Liver (tissue), 9 donors: Measurements from ENCODE around the gene TMEM108. TPM values are rescaled to one million over a fixed set of nuclear protein-coding genes. Genes with fewer than 3 reads are reported as not detected.

Source experiments
- DNase-seq: peaks from one replicate; pipeline ENCODE4 v3.0.0-alpha.2; 2017; ENCODE audit warnings: low spot score
- H3K27ac ChIP-seq, 2 donors: one replicate each; pipeline ENCODE4 v1.7.0; 2013; ENCODE audit warnings: inconsistent platforms in 2 of 2, low read length in 2 of 2, control low read depth in 1 of 2, low read depth in 1 of 2, mild to moderate bottlenecking in 1 of 2
- H3K27me3 ChIP-seq, 4 donors: one replicate each; pipeline versions ENCODE4 v1.6.1 to v1.7.0; 2013; ENCODE audit warnings: low read length in 3 of 4, inconsistent platforms in 1 of 4, mild to moderate bottlenecking in 1 of 4, moderate library complexity in 1 of 4; ENCODE audit not compliant: control insufficient read depth in 4 of 4, insufficient read depth in 4 of 4
- H3K36me3 ChIP-seq, 4 donors: one replicate each; pipeline versions ENCODE4 v1.6.1 to v1.7.0; 2013; ENCODE audit warnings: low read length in 3 of 4, mild to moderate bottlenecking in 3 of 4, low read depth in 1 of 4, moderate library complexity in 1 of 4; ENCODE audit not compliant: control insufficient read depth in 4 of 4, insufficient read depth in 3 of 4
- H3K4me1 ChIP-seq, 4 donors: one replicate each; pipeline versions ENCODE4 v1.6.1 to v1.7.0; 2013; ENCODE audit warnings: low read length in 3 of 4, mild to moderate bottlenecking in 3 of 4, moderate library complexity in 1 of 4; ENCODE audit not compliant: control insufficient read depth in 4 of 4, insufficient read depth in 4 of 4
- H3K4me3 ChIP-seq, 3 donors: one replicate each; pipeline versions ENCODE4 v1.6.1 to v1.7.0; 2013; ENCODE audit warnings: low read length in 3 of 3, control low read depth in 1 of 3, low read depth in 1 of 3, mild to moderate bottlenecking in 1 of 3
- H3K9ac ChIP-seq, 2 donors: one replicate each; pipeline ENCODE4 v1.7.0; 2013; ENCODE audit warnings: low read length in 2 of 2, mild to moderate bottlenecking in 2 of 2, moderate library complexity in 2 of 2, control low read depth in 1 of 2, low read depth in 1 of 2
- H3K9me3 ChIP-seq, 4 donors: one replicate each; pipeline versions ENCODE4 v1.6.1 to v1.7.0; 2013; ENCODE audit warnings: low read length in 3 of 4; ENCODE audit not compliant: control insufficient read depth in 4 of 4
- FOXA1 ChIP-seq: IDR thresholded peaks from 2 replicates; pipeline ENCODE4 v1.6.1; 2016; ENCODE audit warnings: antibody characterized with exemption
- FOXA2 ChIP-seq: IDR thresholded peaks from 2 replicates; pipeline ENCODE4 v1.6.1; 2016; ENCODE audit warnings: antibody characterized with exemption
- HNF4G ChIP-seq: IDR thresholded peaks from 2 replicates; pipeline ENCODE4 v1.6.1; 2016; ENCODE audit warnings: antibody characterized with exemption
- NR2F2 ChIP-seq: IDR thresholded peaks from 2 replicates; pipeline ENCODE4 v1.6.1; 2016; ENCODE audit warnings: antibody characterized with exemption
- RAD21 ChIP-seq, 2 donors: IDR thresholded peaks; 2 replicates each; pipeline ENCODE4 v1.6.1; 2016; ENCODE audit warnings: antibody characterized with exemption in 2 of 2, mild to moderate bottlenecking in 2 of 2
- REST ChIP-seq: IDR thresholded peaks from 2 replicates; pipeline ENCODE4 v1.6.1; 2016; ENCODE audit warnings: antibody characterized with exemption, mild to moderate bottlenecking
- RXRA ChIP-seq, 2 donors: IDR thresholded peaks; 2 replicates each; pipeline ENCODE4 v1.6.1; 2017 to 2018; ENCODE audit warnings: antibody characterized with exemption in 2 of 2, mild to moderate bottlenecking in 1 of 2
- TAF1 ChIP-seq: conservative IDR thresholded peaks from 2 replicates; pipeline ENCODE4 v1.6.1; 2016; ENCODE audit warnings: antibody characterized with exemption, mild to moderate bottlenecking
- ZBTB33 ChIP-seq: IDR thresholded peaks from 2 replicates; pipeline ENCODE4 v1.6.1; 2016; ENCODE audit warnings: antibody characterized with exemption
- WGBS: extraction: QIAGEN DNeasy Blood & Tissue Kit; methylation state at CpG from one replicate; pipeline ENCODE4 v1.1.7; 2013; 5-methylcytosine and 5-hydroxymethylcytosine counted together
- polyA plus RNA-seq, 2 donors: library from polyadenylated mRNA; stranded (reverse) in 1 of 2; unstranded in 1 of 2; fragments of 200-250 nt in 1 of 2; fragments of >200 nt in 1 of 2; fragmentation: Nextera tagmentation in 1 of 2; extraction: Ambion mirVana in 1 of 2; gene quantifications; one replicate each; pipeline versions ENCODE4 v1.2.1 to v1.2.3, GENCODE V29; 2013 to 2015
- total RNA-seq, 2 donors: library from RNA; depleted of rRNA; stranded (reverse); fragments of >200 nt; gene quantifications; one replicate each; pipeline ENCODE4 v1.2.3, GENCODE V29; 2014
- TF ChIP-seq, protein P1 (sequence below): IDR thresholded peaks from 2 replicates; pipeline ENCODE4 v1.6.1; 2016; ENCODE audit warnings: antibody characterized with exemption
- TF ChIP-seq, protein P2 (sequence below): fragments of 150-350 bp; IDR thresholded peaks from 2 replicates; pipeline ENCODE4 v1.5.1; 2017; ENCODE audit warnings: improper control_type of control experiment, low read depth, low read length; ENCODE audit not compliant: missing input control
- donor health status: healthy.
- donor health status: healthy.
- donor health status: healthy.
- donor health status: healthy.
- donor health status: healthy.

Gene TMEM108
- total and polyA plus RNA-seq, 4 donors, result 0.05 to 0.10 TPM; not detected in 2

DNA sequence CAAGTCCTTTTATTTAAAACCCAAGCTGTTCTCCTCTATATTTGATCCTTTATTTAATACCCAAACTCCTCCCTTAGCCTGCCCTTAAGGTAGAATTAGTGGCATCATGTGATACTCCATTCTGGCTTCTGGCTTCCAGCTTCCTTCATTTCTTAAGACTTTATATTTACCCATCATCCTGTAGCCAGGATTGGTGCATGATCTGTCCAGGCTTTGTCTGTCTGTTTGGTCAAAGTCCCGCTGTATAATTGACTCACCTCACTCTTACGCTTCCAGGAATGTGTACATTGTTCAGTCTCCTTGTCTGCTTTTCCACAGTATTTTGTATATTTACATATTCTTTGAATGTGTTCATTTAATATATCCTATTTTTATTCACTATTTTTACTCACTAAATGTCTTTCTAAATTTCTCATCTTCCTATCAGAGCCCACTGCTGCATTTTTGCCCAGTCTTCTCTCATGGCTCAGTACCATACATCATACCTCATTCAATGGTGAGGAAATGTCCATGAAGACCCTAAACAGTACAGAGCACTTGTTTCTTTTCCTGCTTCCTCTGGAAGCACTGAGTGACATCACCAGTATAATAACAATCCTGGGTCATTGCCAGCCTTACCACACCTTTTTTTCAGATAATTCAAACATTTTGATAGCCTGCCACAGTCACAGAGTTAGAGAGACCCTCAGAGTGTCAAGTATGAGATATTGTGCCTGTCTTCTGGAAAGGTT is 31.5 kb downstream of the TMEM108 start (continued):
- TF ChIP-seq ZBTB33 (no peak), RXRA (IDR thresholded peaks at IDR 0.05) (no peak), FOXA2 (no peak), TAF1 (no peak)
- TF ChIP-seq, protein P1, sequence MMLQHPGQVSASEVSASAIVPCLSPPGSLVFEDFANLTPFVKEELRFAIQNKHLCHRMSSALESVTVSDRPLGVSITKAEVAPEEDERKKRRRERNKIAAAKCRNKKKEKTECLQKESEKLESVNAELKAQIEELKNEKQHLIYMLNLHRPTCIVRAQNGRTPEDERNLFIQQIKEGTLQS, result no peak

DNA sequence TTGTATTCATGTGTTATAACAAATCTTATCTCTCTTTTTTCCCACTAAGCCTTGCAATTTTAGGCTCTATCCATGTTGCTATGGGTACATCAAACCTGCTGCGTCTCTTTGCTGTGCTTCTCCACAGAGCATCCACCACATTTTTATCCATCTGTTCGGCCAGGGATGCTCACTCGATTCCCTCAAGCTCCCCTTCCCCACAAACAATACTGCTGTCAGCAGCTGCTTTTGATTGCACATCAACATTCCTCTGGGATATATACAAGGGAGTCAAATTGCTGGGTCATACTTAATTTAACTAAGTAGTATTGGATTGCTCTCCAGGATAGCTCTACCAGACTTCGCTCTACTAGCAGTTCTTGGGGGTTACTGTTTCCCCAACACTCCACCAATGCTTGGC is 36.8 kb downstream of the TMEM108 start:
- no peaks in the 10 kb centered on the region for H3K4me1 ChIP-seq
- H3K36me3 ChIP-seq, result no peaks in the 10 kb centered on the region
- no peak overlapping the region for H3K4me3 ChIP-seq
- no peak overlapping the region for H3K27ac ChIP-seq
- 77% methylated on average over 4 of the region's 4 CpGs for WGBS
- no peak for TF ChIP-seq ZBTB33
- TF ChIP-seq, protein P2, sequence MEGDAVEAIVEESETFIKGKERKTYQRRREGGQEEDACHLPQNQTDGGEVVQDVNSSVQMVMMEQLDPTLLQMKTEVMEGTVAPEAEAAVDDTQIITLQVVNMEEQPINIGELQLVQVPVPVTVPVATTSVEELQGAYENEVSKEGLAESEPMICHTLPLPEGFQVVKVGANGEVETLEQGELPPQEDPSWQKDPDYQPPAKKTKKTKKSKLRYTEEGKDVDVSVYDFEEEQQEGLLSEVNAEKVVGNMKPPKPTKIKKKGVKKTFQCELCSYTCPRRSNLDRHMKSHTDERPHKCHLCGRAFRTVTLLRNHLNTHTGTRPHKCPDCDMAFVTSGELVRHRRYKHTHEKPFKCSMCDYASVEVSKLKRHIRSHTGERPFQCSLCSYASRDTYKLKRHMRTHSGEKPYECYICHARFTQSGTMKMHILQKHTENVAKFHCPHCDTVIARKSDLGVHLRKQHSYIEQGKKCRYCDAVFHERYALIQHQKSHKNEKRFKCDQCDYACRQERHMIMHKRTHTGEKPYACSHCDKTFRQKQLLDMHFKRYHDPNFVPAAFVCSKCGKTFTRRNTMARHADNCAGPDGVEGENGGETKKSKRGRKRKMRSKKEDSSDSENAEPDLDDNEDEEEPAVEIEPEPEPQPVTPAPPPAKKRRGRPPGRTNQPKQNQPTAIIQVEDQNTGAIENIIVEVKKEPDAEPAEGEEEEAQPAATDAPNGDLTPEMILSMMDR, result no peak
- no peak for TF ChIP-seq RXRA (IDR thresholded peaks at IDR 0.05)
- no peak for TF ChIP-seq REST
- no peaks in the 10 kb centered on the region for H3K9me3 ChIP-seq
- no peak for DNase-seq
- peaks cover 0 to 3% (median 0%) of the 10 kb centered on the region in 4 donors for H3K27me3 ChIP-seq
- H3K9ac ChIP-seq, result no peak overlapping the region

DNA sequence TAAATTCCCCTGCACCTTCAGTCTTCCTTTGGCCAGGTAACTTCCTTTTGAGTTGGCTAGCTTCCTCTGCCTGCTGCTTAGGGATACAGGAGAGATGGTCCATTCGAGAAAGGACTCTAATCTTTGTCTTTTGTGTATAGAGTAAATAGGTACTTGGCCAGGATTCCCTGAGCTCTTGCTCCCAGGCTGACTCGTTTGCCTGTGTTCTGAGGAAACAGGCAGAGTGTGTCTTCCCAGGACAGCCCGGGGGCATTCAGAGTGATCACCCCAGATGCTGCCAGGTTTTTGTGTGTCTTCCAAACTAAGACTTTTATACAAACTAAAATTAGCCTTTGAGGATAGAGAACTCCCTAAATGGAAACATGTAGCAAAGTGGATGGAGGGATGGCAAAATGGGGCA is 39.5 kb downstream of the TMEM108 start:
- Histone ChIP-seq H3K4me3 (no peak overlapping the region), H3K4me1 (no peaks in the 10 kb centered on the region), H3K9ac (no peak overlapping the region), H3K36me3 (no peaks in the 10 kb centered on the region), H3K9me3 (peaks cover 0 to 6% (median 0%) of the 10 kb centered on the region in 4 donors), H3K27ac (no peak overlapping the region), H3K27me3 (peaks cover 0 to 3% (median 0%) of the 10 kb centered on the region in 4 donors)
- TF ChIP-seq ZBTB33 (no peak), NR2F2 (no peak), FOXA1 (no peak), HNF4G (no peak), FOXA2 (no peak), RAD21 (IDR thresholded peaks at IDR 0.05) (no peak)
- 42% methylated on average over 3 of the region's 3 CpGs for WGBS
- no peak for DNase-seq
